ENCODE data around the gene ZFTA.
A peak's percentile ranks its signal among the peaks of the same experiment; 100 is the strongest.

ZFTA gene

DNA sequence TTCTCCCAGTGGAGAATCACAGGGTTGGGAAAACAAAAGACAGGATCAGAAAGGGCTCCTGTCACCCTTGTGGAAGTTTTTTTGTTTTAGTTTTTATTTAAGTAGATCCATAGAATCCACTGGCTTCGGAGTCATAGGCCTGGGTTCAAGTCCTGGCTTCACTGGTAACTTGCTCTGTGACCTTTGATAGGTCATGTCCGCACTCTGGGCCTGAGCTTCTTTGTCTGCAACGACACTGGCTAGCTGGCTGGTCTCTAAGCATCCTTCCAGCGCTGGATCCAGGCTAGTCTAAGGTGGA lies 1.4 kb downstream of the ZFTA start:
- no peak for DNase-seq
- Mint-ChIP-seq H3K9me3 (no peaks in the 10 kb centered on the region), H3K36me3 (no peaks in the 10 kb centered on the region), H3K27ac (peak overlapping the region; percentile 55), H3K4me1 (peaks cover 15% of the 10 kb centered on the region), H3K4me3 (peak overlapping the region; percentile 89), H3K27me3 (peaks cover 40% of the 10 kb centered on the region)
- CTCF ChIA-PET, result interaction anchor here (0.8 to 2.4 kb wide), 8 partner anchors 70 to 392 kb away, joined by 3 to 22 read pairs (median 4); no protein-coding TSS in a partner anchor

DNA sequence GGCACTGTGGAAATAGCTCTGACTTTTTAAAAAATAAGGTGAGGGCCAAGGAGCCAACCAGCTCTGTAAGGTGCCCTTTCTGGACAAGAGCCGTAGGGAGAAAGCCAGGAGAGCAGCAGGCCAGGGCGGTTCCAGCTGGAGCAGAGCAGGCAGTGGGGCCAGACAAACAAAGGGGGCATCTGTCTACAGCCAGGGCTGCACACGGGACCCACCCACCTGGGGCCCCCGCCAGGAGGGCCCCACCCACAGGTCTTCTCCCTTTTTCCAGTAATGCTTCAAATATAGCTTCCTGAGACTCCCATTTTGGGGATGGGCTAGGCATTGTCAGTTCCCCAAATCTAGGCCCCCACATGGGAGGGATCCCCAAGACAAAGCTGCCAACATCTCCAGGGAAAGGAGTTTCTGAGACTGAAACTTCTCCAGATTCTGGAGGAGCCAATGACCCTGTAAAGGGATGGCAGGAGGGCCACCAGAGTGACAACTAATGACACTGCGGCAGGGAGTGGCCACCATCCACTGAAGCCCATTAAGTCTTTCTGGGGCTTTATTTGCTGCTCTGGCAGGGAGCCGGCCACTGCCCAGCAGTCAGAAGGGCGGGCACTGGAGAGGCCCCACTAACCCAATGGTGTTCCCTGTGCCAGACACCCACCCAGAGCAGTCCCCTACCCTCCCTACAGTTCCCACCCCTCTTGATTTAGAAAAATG lies 1.9 kb downstream of the ZFTA start:
- Mint-ChIP-seq H3K36me3 (no peaks in the 10 kb centered on the region), H3K9me3 (no peaks in the 10 kb centered on the region), H3K27me3 (peaks cover 35% of the 10 kb centered on the region), H3K4me1 (peaks cover 15% of the 10 kb centered on the region), H3K4me3 (peak overlapping the region; percentile 89), H3K27ac (no peak overlapping the region)
- DNase-seq, result no peak
- CTCF ChIA-PET, result interaction anchor here (0.9 to 2.4 kb wide), 7 partner anchors 131 to 381 kb away, joined by 3 to 22 read pairs (median 4); no protein-coding TSS in a partner anchor

DNA sequence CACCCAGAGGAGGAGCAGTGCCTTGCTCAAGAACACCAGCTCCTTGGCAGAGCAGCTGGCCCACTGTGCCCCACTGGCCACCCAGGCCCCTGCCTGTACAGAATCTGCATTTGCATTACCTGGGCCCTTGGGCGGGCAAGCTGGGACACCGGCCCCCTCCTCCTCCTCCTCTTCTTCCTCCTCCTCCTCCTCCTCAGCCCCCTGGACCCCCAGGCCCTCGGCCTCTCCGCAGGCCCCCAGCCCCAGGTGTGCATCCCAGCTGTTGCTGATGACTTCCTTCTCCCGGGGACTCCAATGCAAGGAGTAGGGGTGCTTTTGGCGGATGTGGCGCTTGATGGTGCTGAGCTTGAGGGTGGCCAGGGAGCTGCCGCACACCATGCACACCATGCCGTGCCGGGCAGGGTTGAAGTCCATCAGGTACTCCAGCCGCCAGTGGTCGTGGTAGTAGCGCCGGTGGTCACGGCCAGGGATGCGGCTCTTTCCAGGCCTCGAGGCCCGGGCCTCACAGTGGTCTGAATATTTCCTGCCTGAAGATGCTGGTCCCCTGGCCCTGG lies 2.8 kb downstream of the ZFTA start:
- H3K36me3 Mint-ChIP-seq, result no peaks in the 10 kb centered on the region
- peaks cover 15% of the 10 kb centered on the region for H3K4me1 Mint-ChIP-seq
- DNase-seq, result no peak
- no peaks in the 10 kb centered on the region for H3K9me3 Mint-ChIP-seq
- H3K27ac Mint-ChIP-seq, result no peak overlapping the region
- CTCF ChIA-PET, result interaction anchor here (0.9 to 1.4 kb wide), 2 partner anchors 130 to 180 kb away, joined by 3 read pairs; no protein-coding TSS in a partner anchor
- no peak overlapping the region for H3K4me3 Mint-ChIP-seq
- peaks cover 25% of the 10 kb centered on the region for H3K27me3 Mint-ChIP-seq

DNA sequence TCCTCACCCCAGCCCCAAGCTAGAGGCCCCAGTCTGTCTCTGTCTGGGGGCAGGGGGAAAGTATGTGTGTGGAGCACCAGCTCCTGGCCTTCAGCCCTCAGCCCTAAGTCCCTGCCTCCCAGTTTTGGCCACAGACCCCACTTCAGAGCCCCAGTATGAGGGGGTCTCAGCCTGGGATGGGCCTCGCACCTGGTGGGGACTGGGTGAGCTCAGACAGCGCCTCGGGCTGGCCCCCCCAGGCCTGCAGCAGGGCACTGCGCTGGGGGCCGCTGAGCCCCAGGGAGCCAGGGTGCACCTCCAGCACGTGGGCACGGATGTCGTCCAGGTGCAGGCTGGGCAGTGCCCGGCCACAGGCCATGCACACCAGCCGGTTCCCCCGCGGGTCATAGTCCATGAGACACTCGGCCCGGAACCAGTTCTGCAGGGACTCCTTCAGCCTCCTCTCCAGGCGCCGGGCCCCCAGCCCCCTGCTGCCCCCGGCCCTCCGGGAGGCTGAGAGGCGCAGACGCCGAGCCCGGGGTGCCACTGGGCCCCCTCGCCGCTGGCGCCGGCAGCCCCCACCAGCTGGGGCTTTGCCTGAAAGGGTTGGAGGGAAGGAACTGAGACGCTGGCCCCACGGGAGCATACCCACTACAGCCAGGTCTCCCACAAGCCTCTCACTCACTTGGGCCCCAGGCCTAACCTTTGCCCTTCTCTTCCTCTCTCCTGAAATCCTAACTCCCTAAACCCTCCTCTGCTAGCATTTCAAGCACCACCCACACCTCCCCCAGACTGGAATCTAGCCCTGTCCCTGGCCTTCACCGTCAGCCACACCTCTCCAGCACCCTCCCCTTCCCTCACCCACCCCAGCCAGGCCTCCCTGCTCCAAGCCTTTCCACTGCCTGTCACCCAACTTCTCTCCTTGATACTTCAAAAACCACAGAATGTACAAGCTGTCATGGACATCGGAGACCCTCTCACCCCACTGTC lies 3.6 kb downstream of the ZFTA start:
- peaks cover 17% of the 10 kb centered on the region for H3K27me3 Mint-ChIP-seq
- DNase-seq, result no peak
- CTCF ChIA-PET, result interaction anchor here (1.4 kb wide), 1 partner anchor 181 kb away, joined by 3 read pairs; no protein-coding TSS in a partner anchor
- no peaks in the 10 kb centered on the region for H3K9me3 Mint-ChIP-seq
- no peak overlapping the region for H3K27ac Mint-ChIP-seq
- no peaks in the 10 kb centered on the region for H3K36me3 Mint-ChIP-seq
- no peak overlapping the region for H3K4me3 Mint-ChIP-seq
- H3K4me1 Mint-ChIP-seq, result peaks cover 11% of the 10 kb centered on the region

DNA sequence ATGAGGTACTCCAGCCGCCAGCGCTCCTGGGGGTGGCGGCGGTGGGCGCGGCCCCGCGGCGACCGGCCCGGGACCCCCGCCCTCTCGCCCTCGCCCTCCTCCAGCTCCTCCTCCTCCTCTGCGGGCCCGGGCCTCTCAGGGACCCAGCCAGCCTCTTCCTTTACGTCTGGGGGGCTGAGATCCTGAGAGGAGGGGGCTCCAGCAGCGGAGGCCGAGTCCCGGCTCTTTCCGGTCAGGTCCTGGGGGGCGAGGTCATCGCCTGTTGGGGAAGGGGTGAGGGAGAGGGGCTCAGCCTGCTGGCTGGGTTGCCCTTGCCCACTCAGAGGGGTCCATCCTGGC lies 4.3 kb downstream of the ZFTA start:
- Mint-ChIP-seq H3K4me3 (no peak overlapping the region), H3K27me3 (peaks cover 11% of the 10 kb centered on the region), H3K36me3 (no peaks in the 10 kb centered on the region), H3K9me3 (no peaks in the 10 kb centered on the region), H3K4me1 (peaks cover 9% of the 10 kb centered on the region), H3K27ac (no peak overlapping the region)
- CTCF ChIA-PET, result no interaction called here
- DNase-seq, result no peak

DNA sequence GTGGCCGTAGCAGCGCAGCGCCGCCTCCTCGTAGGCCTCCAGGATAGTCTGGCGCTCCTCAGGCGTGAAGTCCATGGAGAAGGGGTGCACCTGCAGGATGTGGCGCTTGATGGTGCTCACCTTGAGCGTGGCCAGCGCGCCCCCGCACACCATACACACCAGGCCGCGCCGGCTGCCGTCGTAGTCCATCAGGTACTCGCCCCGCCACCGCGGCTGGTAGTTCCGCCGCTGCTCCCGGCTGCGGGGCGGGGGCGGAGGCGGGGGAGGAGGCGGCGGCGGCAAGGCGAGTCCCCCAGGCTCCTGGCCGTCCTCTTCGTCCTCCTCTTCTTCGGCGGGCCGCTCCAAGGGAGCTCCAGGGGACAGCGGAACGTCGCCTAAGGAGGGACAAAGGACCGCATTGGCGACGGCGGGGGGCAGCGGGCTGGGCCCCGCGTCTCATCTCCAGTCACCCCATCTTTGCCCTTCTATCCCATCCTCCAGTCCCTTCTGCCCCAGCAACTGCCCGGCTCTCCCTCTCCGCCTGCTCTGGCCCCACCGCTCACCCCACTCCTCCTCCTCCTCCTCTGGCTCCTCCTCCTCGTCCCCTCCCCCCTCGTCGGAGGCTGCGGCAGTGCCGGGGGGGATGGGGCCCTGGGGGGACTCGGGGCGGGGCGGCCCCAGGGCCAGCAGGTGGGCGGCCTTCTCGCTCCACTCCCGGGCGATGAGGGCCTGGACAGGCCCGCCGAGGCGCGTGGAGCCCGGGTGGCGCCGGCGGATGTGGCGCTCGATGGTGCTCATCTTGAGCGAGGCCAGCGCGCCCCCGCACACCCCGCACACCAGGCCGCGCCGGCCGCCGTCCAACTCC lies 4.9 kb downstream of the ZFTA start:
- H3K27me3 Mint-ChIP-seq, result peaks cover 9% of the 10 kb centered on the region
- H3K4me1 Mint-ChIP-seq, result peaks cover 9% of the 10 kb centered on the region
- CTCF ChIA-PET, result no interaction called here
- no peak for DNase-seq
- H3K36me3 Mint-ChIP-seq, result no peaks in the 10 kb centered on the region
- no peak overlapping the region for H3K27ac Mint-ChIP-seq
- H3K4me3 Mint-ChIP-seq, result no peak overlapping the region
- no peaks in the 10 kb centered on the region for H3K9me3 Mint-ChIP-seq

DNA sequence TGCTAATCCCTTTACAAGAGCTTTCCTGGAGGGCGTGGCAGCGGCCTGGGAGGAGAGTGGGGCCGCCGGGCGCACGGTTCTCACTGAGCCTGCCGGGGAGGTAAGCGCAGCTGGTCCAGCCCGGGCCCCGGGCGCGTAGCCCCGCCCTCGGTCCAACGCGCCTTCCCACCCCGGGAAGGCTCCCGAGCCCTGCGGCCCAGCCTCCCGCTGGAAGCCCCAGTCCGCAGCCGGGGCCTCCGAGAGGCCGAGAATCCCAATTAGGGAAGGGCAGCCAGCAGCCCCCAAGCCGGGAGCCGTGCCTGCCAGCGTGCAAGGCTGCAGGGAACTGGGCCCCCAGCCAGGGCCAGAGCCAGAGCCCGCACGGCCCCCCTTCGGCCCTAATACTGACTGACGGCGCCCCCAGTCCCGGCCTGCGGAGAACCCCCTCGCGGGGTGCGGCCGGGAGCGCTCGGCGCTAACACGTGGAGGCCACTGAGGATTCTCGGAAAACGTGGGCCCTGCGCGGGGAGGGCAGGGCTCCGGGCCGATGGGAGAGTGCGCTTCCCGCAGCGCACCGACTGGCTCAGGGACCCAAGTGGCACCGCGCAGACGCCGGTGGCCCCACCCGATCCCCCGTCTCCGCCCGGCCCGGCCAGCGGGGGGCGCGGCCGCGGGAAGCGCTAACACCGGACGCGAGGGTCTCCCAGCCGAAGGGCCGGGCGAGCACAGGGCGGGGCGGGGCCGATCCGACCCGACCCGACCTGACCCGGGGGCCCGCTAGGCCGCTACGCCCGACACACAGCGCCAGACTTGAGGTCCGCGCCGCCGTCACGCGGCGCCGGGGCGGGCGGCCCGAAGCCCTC lies 5.7 kb downstream of the ZFTA start:
- DNase-seq, result no peak
- Mint-ChIP-seq H3K4me1 (peaks cover 9% of the 10 kb centered on the region), H3K4me3 (no peak overlapping the region), H3K27me3 (peaks cover 7% of the 10 kb centered on the region), H3K36me3 (peaks cover 5% of the 10 kb centered on the region), H3K9me3 (no peaks in the 10 kb centered on the region), H3K27ac (no peak overlapping the region)
- CTCF ChIA-PET, result no interaction called here

DNA sequence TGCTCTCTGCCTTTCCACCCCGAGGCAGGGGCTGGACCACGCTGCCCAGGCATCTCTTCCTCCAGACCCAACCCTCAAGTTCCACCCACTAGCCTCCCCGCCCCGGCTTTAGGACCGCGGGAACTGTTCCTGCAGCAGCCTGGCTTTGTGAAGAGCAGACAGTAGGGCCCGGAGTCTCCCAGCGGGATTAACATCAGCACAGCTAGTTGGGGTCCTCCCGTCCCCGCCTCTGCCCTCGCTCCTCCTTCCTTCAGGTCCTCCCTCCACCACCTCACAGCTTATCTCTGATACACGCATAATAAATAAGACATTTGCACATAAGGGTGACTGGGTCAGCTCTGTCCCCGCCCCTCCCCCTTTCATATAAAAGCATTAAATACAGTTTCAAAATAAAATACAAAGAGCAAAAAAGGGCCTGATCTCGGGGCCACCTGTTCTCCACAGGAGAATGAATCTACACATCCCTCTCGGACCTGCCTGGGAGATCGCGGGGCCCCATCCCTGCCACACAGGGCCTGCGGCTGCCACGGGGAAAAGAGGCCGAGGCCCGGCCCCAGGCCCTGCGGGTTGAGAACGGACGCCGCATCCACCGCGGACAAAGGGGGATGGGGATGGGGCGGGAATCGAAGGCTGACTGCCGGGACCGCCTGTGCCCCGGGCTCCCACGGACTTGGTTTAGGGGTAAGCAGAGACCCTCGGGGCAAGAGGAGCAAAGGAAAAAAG lies 6.5 kb downstream of the ZFTA start:
- DNase-seq, result no peak
- CTCF ChIA-PET, result no interaction called here
- H3K27me3 Mint-ChIP-seq, result no peaks in the 10 kb centered on the region
- peaks cover 7% of the 10 kb centered on the region for H3K36me3 Mint-ChIP-seq
- H3K27ac Mint-ChIP-seq, result no peak overlapping the region
- no peaks in the 10 kb centered on the region for H3K9me3 Mint-ChIP-seq
- H3K4me3 Mint-ChIP-seq, result no peak overlapping the region
- peaks cover 1% of the 10 kb centered on the region for H3K4me1 Mint-ChIP-seq

DNA sequence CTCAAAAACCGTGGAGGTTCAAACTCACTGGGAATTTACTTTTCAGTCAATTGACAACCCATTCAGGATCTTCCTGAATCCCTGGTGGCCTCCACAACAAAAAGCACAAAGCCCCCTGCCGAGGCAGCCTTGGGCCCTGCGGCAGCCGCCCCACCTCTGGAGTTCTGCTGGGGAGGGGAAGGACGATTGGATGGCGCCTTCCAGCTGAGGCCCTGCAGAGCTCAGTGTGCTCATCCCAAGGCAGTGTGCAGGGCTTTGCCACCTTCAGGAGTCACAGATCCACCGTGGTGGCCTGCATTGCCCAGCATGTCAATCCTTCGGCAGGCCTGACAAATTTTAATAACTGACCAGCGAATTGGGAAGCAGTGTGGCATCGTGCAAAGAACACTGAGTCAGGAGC lies 7.4 kb downstream of the ZFTA start:
- H3K36me3 Mint-ChIP-seq, result peaks cover 10% of the 10 kb centered on the region
- CTCF ChIA-PET, result no interaction called here
- no peak overlapping the region for H3K27ac Mint-ChIP-seq
- H3K9me3 Mint-ChIP-seq, result no peaks in the 10 kb centered on the region
- no peaks in the 10 kb centered on the region for H3K4me1 Mint-ChIP-seq
- no peaks in the 10 kb centered on the region for H3K27me3 Mint-ChIP-seq
- no peak for DNase-seq
- no peak overlapping the region for H3K4me3 Mint-ChIP-seq

DNA sequence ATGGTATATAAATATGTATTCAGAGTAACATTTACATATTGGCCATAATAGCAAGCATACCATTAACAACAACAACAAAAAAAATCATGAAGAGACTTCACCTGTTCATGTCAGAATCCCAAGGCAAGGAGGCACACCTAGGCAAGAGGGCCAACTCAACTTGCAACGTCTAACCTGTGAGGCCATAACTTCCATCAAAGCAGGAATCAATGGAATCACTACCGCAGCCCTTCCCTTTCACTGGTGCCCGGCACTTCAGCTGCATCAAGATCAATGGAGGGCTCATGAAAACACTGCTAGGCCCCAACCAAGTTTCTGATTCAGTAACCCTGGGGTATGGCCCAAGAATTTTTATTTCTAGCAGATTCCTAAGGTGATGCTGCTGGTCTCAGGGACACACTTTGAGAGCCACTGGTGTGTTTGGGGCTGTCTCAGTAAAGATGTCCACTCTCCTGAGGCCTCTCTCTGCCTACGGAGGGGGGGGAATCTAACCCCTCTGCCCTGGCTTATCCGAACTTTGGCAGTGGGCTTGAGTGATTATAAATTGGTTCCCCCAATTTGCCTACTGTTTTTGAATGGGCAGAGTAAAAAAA lies 8.0 kb downstream of the ZFTA start:
- no peak for DNase-seq
- Mint-ChIP-seq H3K9me3 (no peaks in the 10 kb centered on the region), H3K36me3 (peaks cover 10% of the 10 kb centered on the region), H3K27ac (no peak overlapping the region), H3K4me1 (no peaks in the 10 kb centered on the region), H3K27me3 (no peaks in the 10 kb centered on the region), H3K4me3 (no peak overlapping the region)
- CTCF ChIA-PET, result no interaction called here

DNA sequence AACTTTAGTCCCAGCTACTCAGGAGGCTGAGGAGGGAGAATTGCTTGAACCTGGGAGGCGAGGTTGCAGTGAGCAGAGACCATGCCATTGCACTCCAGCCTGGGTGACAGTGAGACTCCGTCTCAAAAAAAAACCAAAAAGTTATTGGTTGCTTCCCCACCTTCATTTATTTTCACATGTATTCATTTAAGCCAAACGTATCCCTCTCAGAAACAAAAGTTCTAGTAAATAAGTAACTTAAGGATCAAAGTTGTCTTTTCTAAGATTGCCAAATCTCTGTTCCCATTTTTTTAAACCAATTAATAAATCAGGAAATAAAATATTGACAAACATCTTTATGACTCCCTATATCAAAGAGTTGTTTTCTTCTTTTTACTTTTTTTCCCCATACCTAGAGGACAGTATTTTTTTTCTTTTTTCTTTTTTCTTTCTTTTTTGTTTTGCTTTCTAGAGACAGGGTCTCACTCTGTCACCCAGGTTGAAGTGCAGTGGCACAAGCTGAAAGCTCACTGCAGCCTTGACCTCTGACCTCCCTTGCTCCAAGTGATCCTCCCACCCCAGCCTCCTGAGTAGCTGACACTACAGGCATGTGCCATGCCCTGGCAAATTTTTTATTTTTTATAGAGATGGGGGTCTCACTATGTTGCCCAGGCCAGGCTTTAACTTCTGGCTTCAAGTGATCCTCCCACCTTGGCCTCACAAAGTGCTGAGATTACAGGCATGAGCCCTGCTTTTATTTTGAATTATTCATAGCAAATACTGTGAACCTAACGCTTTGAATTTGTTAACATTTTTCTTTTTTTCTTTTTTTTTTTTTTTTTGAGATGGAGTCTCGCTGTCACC lies 11.4 kb downstream of the ZFTA start:
- no peak for DNase-seq
- Mint-ChIP-seq H3K36me3 (peaks cover 20% of the 10 kb centered on the region), H3K4me1 (no peaks in the 10 kb centered on the region), H3K27ac (no peak overlapping the region), H3K4me3 (no peak overlapping the region), H3K9me3 (no peaks in the 10 kb centered on the region), H3K27me3 (no peaks in the 10 kb centered on the region)
- CTCF ChIA-PET, result no interaction called here

DNA sequence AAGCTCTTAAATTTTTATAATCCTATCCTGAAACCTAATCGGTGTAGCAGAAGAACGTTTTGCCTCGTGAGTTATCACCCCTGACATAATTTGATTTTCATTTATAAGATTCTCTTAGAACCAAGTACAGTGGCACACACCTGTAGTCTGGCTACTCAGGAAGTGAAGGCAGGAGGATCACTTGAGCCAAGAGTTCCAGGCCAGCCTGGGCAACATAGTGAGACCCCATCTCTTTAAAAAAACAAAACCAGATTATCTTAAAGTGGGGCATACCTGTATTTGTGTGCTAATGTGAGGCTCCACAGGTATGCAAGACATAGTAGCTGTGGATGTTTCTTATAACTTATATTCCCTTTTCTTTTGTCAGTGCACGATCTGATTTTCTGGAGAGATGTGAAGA lies 19.0 kb downstream of the ZFTA start:
- Mint-ChIP-seq H3K27me3 (no peaks in the 10 kb centered on the region), H3K4me3 (no peak overlapping the region), H3K9me3 (no peaks in the 10 kb centered on the region), H3K4me1 (no peaks in the 10 kb centered on the region), H3K36me3 (peaks cover 21% of the 10 kb centered on the region), H3K27ac (no peak overlapping the region)
- no peak for DNase-seq
- CTCF ChIA-PET, result interaction anchor here (2.8 kb wide), 1 partner anchor 11 kb away, joined by 7 read pairs; no protein-coding TSS in a partner anchor

All from activated naive CD4-positive, alpha-beta T cell treated with anti-CD3 and anti-CD28 coated beads, Interleukin-2, amount 10 ng/mL, durations not matched to agents 7 days and 5 days (primary cell).